MCF 10A (cell line): ENCODE measurements around the gene TBCK. TPM values are rescaled to one million over a fixed set of nuclear protein-coding genes. Genes with fewer than 3 reads are reported as not detected.
A peak's percentile ranks its signal among the peaks of the same experiment; 100 is the strongest.

Experiments used
- BruUV-seq: library from RNA; stranded (reverse); fragments of 400-500 nt; replicated peaks from 2 replicates; lab custom pipeline; 2021; lab: Mats Ljungman, UMichigan
- CTCF ChIA-PET: fragments of 300-600 bp; sonication (Branson Sonifier 250); formaldehyde crosslinking; extraction: SDS; loops from one replicate; lab custom pipeline; 2021; ENCODE audit warnings: antibody characterized with exemption, inconsistent platforms; lab: Yijun Ruan, JAX
- POLR2A ChIA-PET: fragments of 300-600, 350-650 bp; sonication (Branson Sonifier 250); formaldehyde crosslinking; extraction: SDS; loops from one replicate; lab custom pipeline; 2020; ENCODE audit warnings: antibody characterized with exemption, inconsistent platforms; lab: Yijun Ruan, JAX
- DNase-seq: peaks from one replicate; pipeline ENCODE4 v3.0.0-alpha.2; 2018; ENCODE audit not compliant: unreplicated experiment
- H3K27ac Mint-ChIP-seq: one replicate; pipeline ENCODE4 v1.8.0; 2022; ENCODE audit warnings: mild to moderate bottlenecking, low read depth, mixed read lengths; ENCODE audit not compliant: unreplicated experiment
- H3K27me3 Mint-ChIP-seq: one replicate; pipeline ENCODE4 v1.8.0; 2022; ENCODE audit warnings: mixed read lengths; ENCODE audit not compliant: insufficient read depth, unreplicated experiment
- H3K36me3 Mint-ChIP-seq: one replicate; pipeline ENCODE4 v1.8.0; 2022; ENCODE audit warnings: mild to moderate bottlenecking, moderate library complexity, mixed read lengths; ENCODE audit not compliant: insufficient read depth, unreplicated experiment
- H3K4me1 Mint-ChIP-seq: one replicate; pipeline ENCODE4 v1.8.0; 2022; ENCODE audit warnings: mixed read lengths; ENCODE audit not compliant: insufficient read depth, unreplicated experiment
- H3K4me3 Mint-ChIP-seq: one replicate; pipeline ENCODE4 v1.8.0; 2022; ENCODE audit warnings: mild to moderate bottlenecking, moderate library complexity, mixed read lengths; ENCODE audit not compliant: unreplicated experiment
- H3K9me3 Mint-ChIP-seq: one replicate; pipeline ENCODE4 v1.8.0; 2022; ENCODE audit warnings: mixed read lengths; ENCODE audit not compliant: unreplicated experiment
- intact Hi-C: fragments of 100-400 bp; cut with micrococcal nuclease; formaldehyde crosslinking; loops from 2 replicates; pipeline ENCODE4 v1.14.1; 2022
- total RNA-seq: library from RNA; stranded (reverse); gene quantifications from 2 replicates; pipeline ENCODE4 v1.2.3, GENCODE V29; 2022
- TF ChIP-seq, protein P1 (sequence below): fragments of 200-600 bp; IDR thresholded peaks from one replicate; pipeline ENCODE4 v1.8.0; 2022; ENCODE audit warnings: antibody characterized with exemption, mild to moderate bottlenecking; ENCODE audit not compliant: unreplicated experiment

TBCK gene
- total RNA-seq, 1 experiment from 2014 or later: 27.8 TPM

DNA sequence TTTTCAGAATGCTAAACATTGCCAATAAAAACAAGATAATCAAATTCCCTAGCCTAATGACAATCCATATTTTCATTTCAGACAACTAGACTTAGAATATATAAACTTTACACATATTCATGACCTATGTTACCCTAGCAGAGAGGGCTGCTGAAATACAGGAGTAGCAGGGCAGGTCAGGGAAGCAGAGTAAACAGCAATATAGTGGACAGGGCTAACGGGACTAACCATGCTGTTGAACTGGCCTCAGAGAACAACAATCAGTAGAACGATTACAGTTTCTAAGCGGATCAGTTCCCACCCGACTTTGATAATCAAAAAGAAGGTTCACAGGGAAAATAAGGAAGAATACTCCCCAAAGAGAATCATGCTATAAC, 14.0 kb downstream of the TBCK start:
- CTCF ChIA-PET: interaction anchor here (0.6 to 0.7 kb wide), 2 partner anchors 13 to 1456 kb away, joined by 3 to 4 read pairs; no protein-coding TSS in a partner anchor
- peaks cover 6% of the 10 kb centered on the region for H3K4me1 Mint-ChIP-seq
- peaks cover 35% of the 10 kb centered on the region for H3K36me3 Mint-ChIP-seq
- no peaks in the 10 kb centered on the region for H3K9me3 Mint-ChIP-seq
- BruUV-seq: no TSS peak
- POLR2A ChIA-PET: interaction anchor here (0.7 to 1.0 kb wide), 2 partner anchors 14 to 26 kb away, joined by 3 read pairs; partner anchors contain the start of gene TBCK
- TF ChIP-seq, protein P1, sequence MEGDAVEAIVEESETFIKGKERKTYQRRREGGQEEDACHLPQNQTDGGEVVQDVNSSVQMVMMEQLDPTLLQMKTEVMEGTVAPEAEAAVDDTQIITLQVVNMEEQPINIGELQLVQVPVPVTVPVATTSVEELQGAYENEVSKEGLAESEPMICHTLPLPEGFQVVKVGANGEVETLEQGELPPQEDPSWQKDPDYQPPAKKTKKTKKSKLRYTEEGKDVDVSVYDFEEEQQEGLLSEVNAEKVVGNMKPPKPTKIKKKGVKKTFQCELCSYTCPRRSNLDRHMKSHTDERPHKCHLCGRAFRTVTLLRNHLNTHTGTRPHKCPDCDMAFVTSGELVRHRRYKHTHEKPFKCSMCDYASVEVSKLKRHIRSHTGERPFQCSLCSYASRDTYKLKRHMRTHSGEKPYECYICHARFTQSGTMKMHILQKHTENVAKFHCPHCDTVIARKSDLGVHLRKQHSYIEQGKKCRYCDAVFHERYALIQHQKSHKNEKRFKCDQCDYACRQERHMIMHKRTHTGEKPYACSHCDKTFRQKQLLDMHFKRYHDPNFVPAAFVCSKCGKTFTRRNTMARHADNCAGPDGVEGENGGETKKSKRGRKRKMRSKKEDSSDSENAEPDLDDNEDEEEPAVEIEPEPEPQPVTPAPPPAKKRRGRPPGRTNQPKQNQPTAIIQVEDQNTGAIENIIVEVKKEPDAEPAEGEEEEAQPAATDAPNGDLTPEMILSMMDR: no peak
- no peaks in the 10 kb centered on the region for H3K27me3 Mint-ChIP-seq
- intact Hi-C loops: no loop called here
- no peak overlapping the region for H3K27ac Mint-ChIP-seq
- no peak overlapping the region for H3K4me3 Mint-ChIP-seq
- no peak for DNase-seq

DNA sequence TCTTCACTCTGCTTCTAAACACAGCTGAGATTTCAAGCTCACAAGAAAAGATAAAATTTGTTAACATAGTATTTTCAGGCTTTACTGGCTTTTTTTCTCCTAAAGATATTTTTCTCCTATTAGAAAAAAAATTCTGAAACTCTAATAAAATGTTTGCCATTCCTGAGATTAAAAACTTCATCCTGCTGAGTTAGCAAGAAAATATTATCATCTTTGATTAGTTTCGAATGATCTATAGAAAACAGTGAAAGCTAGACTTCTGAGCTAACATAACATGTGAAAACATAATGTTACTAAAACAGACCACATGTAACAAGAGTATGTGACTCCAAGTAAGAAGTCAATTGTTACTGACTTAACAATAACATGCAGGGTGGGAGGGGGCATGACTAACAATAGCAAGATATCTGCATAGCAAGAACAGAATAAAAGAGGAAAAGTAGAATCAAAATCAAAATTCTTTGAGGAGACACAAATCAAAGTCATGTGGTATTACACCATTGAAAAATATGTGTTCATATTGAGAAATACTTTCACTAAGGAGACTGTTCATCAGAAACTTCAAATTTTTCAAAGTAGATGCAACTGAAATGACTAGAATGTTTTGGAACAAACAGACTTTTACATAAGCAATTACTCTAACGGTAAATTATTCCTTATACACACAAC, 14.5 kb downstream of the TBCK start:
- H3K4me1 Mint-ChIP-seq: peaks cover 6% of the 10 kb centered on the region
- intact Hi-C loops: no loop called here
- TF ChIP-seq, protein P1: no peak
- peaks cover 32% of the 10 kb centered on the region for H3K36me3 Mint-ChIP-seq
- H3K27ac Mint-ChIP-seq: no peak overlapping the region
- DNase-seq: no peak
- H3K27me3 Mint-ChIP-seq: no peaks in the 10 kb centered on the region
- H3K9me3 Mint-ChIP-seq: no peaks in the 10 kb centered on the region
- no peak overlapping the region for H3K4me3 Mint-ChIP-seq
- ChIA-PET CTCF (interaction anchor here (0.6 to 1.0 kb wide), 2 partner anchors 35 to 1457 kb away, joined by 3 to 4 read pairs; no protein-coding TSS in a partner anchor), POLR2A (interaction anchor here (0.7 to 1.9 kb wide), 4 partner anchors 8 to 1419 kb away, joined by 3 to 5 read pairs (median 3); partner anchors contain the start of gene TBCK)
- no TSS peak for BruUV-seq

DNA sequence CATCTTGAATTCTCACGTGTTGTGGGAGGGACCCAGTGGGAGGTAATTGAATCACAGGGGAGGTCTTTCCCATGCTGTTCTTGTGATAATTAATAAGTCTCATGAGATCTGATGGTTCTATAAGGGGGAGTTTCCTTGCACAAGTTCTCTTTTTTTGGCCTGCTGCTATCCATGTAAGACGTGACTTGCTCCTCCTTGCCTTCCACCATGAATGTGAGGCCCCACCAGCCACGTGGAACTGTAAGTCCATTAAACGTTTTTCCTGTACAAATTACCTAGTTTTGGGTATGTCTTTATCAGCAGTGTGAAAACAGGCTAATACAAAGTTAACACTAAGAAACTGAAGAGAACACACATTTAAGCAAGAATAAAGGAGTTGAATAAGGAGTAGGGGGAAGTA, 16.0 kb downstream of the TBCK start:
- ChIA-PET CTCF (no interaction called here), POLR2A (interaction anchor here (1.2 to 1.9 kb wide), 2 partner anchors 10 to 16 kb away, joined by 3 to 5 read pairs; partner anchors contain the start of genes AIMP1 and TBCK)
- H3K4me3 Mint-ChIP-seq: no peak overlapping the region
- peaks cover 6% of the 10 kb centered on the region for H3K4me1 Mint-ChIP-seq
- H3K27ac Mint-ChIP-seq: no peak overlapping the region
- no peaks in the 10 kb centered on the region for H3K9me3 Mint-ChIP-seq
- H3K27me3 Mint-ChIP-seq: no peaks in the 10 kb centered on the region
- peaks cover 34% of the 10 kb centered on the region for H3K36me3 Mint-ChIP-seq
- no peak for DNase-seq
- intact Hi-C loops: no loop called here
- BruUV-seq: no TSS peak
- TF ChIP-seq, protein P1: no peak

DNA sequence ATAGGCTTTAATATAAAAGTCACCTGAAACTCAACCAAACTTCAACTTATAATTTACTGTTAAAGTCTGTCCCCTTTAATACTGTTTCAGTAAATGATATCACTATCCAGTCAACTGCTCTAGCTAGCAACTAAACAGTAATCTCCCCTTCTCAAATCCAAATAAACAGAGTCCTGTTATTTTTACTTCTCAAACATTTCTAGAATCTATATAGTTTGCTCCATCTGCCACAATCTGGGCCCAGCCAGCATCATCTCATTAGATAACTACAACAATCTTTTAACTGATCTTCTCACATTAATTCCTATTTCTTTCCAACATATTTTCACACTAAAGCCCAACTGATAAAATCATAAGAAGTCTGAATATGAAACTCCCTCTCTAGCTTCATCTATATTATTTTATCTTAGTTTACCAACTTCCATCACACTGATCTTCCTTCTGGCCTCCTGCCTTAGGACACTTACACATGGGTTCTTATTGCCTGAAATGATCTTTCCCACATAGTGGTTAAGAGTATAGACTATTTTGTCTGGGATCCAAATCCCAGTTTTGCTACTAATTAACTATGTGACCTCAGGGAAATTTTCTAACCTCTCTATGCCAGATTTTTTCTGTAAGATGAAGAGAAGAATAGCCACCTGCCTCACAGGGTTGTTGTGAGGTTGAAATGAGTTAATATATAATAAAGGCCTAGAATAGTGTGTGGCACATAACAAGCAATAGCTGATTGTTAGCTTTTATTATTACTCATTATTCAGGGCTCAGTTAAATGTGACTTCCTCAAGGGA, 18.6 kb downstream of the TBCK start:
- Mint-ChIP-seq H3K4me3 (no peak overlapping the region), H3K9me3 (no peaks in the 10 kb centered on the region), H3K27me3 (no peaks in the 10 kb centered on the region), H3K36me3 (peaks cover 53% of the 10 kb centered on the region), H3K4me1 (peaks cover 6% of the 10 kb centered on the region), H3K27ac (peak overlapping the region; percentile 46)
- BruUV-seq: no TSS peak
- POLR2A ChIA-PET: no interaction called here
- TF ChIP-seq, protein P1: no peak
- CTCF ChIA-PET: no interaction called here
- no peak for DNase-seq
- intact Hi-C loops: no loop called here
